HG03575 (cell line): ENCODE results near the gene ZNF774.
"Not testable (repeated sequence)": the region's sequence is repeated elsewhere in the genome, so short reads cannot be mapped to it uniquely, and the experiment has no call there.

Source experiments
- ATAC-seq: cut with Tn5 transposase; IDR thresholded peaks from one replicate; pipeline ENCODE4 v1.9.1; 2021; ENCODE audit not compliant: unreplicated experiment, insufficient number of reproducible peaks, low FRiP score; ENCODE audit errors: extremely low read depth

Gene ZNF774

DNA sequence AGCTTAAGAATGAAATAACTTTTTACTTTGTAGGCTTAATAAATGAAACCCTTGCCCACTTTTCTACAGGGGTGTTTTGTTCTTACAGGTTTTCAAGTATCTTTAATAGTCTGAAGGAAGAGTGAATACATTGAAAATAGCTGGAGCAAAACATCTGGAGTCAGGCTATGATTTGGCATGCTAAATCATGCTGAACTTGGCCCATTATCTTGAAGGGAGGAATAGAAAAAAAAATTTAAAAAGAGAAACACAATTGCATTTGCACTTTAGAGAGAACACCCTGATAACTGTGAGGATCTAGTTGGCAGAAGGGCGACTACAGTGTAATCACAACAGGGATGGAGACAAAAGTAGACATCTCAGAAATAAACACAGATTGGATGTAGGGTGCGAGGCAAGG, 34.1 kb downstream of the ZNF774 start:
- no peak for ATAC-seq

- ATAC-seq, result peak; percentile 71
These were observed 35.7 kb downstream of the ZNF774 start, which contains the start of gene IQGAP1 for GRCh38 chr15:90387534-90388461. TSS of gene IQGAP1 (plus strand) at chr15:90388242. CDS start at chr15:90388342, 100 bp downstream.

DNA sequence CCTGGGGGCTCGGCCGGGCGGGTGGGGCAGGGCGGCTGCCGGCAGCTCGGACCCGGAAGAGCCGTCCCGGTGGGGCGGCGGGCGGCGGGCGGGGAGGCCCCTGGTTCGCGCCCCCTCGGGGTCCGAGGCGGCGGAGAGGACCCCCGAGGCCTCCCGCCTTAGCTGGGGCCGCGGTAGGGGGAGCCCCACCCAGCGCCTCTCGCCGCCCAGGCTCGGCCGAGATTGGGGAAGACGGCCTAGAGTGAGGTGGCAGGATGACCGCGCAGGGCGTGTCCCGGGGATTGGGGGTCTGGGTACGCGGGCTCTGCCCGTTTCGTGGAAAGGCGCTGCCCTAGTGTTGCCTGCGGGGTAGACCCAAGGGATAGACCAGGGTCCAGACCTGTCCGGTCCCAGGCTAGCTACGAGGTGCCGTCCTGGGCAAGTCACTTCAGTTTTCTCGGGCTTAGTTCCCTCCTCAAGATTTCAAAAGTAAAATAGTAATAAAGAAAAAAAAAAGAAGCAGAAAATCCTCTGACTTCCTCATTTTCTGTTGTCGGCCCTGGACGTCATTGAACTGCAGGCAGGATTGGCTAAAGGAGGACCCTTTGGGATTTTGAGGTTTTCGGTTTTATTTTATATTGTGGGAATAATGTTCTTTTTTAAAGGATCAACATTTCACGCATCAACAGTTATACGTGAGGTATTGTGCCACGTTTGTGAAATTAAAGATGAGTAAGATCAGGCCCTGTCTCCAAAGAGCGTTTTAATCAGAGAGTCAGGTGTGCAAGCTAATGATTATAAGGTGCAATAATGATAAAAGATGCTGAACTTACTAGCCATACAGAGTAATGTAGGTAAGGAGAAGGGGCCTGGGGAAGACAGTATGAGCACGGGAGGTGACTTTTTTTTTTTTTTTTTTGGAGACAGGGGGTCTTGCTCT, 36.6 kb downstream of the ZNF774 start:
- no peak for ATAC-seq

- no peak for ATAC-seq
These were observed 37.4 kb downstream of the ZNF774 start for GRCh38 chr15:90389513-90389912.

DNA sequence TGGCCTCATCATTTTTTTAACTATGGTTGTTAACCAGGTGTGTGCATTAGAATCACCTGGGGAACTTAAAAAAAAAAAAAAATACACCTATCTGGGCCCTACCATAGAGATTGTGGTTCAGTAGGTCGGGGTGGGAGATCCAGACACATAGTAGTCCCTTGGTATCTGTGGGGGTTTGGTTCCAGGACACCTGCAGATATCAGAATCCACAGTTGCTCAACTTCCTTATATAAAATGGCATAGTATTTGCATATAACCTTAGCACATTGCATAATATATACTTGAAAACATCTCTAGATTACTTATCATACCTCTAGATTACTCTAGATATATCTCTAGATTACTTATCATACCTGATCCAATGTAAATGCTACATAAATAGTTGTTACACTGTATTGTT, 41.0 kb downstream of the ZNF774 start:
- no peak for ATAC-seq

DNA sequence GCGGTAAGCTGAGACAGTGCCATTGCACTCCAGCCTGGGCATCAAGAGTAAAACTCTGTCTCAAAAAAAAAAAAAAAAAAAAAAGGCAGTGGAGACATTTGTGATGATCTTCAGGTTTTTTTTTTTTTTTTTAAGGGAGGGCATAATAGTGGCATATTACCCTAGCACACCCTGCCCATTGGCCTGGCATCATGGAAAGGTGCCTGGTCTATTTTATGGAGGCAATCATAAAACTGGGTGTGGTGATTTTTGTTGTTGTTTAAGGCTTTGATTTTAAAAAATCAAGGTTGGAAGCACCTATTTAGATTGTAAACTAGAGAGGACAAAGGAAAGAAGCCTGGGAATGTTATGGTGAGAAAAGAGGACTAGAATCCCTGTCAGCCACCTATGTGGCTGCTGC, 42.0 kb downstream of the ZNF774 start:
- ATAC-seq, result no peak

DNA sequence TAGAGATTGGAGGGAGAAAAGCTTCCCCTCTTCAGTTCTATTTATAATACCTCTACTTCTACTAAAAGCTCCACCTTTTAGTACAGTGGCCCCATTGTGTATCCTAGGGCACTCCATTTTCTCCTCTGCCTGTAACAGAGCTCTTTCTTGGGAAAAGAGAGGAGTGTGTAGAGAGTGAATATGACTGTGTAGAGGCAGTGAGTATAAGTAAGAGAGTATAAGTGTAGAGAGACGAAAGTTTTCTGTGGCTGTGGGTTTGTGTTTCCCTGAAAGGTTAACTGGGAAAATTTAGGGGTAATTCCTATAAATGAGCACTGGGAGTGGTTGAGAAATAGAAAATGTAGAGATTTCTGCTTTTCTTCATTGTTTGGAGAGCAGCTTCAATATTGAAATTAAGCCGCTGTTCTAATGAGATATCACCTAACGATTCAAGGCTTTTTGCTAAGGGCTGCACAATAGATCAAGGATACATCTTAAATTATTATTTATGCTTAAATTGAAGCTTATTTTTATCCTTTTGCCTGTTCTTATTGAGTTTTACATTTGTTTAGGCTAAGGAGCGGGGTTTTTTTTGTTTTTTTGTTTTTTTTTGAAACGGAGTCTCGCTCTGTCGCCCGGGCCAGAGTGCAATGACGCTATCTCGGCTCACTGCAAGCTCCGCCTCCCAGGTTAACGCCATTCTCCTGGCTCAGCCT, 42.8 kb downstream of the ZNF774 start:
- ATAC-seq, result no peak

- no peak for ATAC-seq
These were observed 44.2 kb downstream of the ZNF774 start for GRCh38 chr15:90396321-90396720.

DNA sequence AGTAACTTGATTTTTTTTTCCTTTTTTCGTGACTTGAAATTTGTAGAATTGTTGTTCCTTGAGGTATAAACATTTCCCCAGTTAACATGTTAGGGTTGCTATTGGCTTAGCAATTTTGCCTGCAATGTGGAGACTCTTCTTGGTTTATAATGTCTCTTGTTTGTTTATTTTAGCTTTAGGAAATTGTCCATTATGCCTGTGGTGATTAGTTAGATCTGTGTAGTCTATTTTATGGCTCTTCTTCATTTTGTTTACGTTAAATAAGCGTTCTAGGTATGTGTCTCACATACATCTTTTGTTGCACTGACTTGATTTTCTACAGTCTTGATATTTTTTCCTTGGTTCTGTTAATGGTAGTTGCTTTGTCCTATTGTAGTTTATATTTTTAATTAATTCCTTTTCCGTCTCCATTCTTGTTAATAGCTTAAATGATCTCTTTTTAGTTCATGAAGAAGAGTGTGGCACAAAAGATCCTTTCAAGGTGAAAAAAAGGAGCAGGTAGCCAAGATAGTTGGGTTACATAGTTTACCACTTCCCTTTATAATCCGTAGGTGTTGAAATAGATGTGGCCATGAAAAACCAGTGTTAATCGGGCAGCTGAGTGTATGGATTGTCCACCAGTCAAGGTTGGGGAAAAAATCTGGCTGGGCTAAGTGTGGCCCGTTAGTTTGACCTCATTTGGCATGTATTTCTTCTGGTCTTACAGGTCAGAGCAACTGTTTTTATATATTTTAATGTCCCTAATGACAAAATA, 48.1 kb downstream of the ZNF774 start:
- no peak for ATAC-seq

DNA sequence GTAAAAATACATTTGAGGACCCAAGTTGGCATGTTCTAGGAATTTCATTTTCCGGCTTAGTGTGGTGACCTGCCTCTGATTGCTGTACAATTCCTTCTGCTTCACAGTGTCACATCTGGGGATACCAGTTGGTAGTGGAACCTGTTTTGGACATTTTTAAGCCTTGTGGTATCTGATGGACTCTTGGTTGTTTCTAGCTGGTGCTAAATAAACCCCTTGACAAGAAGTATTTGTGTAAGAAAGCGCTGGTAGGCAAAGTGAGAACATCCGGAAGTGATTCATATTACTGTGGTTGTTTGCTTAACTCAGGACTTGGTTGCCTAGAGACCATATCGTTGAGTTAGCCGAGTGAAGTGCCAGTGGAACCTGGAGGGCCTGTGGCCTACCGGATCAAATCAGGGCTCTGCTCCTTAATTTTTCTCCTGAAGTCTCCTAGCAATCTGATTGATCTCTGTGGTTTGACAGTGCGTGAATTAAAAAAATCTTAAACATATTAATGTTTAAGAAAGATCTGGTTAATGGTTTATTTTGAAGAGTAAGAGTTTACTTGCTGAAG, 48.8 kb downstream of the ZNF774 start:
- ATAC-seq, result peak; percentile 78

GRCh38 chr15:90401495-90401894, 49.4 kb downstream of the ZNF774 start:
- no peak for ATAC-seq

DNA sequence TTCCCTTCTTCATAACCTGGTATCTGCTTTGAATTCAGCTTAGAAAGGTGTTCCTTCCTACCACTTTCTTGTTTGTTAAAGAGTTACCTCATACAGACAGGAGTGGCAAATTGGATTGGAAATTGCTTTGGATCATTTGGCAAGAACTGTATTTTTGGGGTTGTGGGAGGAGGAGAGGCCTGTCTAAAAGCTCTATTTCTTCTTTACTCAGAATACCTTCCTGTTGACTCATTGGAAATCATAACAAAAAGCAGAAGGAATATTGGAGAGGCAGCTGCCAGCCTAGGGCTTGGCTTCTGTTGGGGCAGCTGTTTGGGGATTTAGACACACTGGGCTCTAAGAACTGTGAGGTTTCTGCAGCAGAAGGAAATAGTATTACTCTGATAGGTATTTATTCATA, 50.1 kb downstream of the ZNF774 start:
- no peak for ATAC-seq

DNA sequence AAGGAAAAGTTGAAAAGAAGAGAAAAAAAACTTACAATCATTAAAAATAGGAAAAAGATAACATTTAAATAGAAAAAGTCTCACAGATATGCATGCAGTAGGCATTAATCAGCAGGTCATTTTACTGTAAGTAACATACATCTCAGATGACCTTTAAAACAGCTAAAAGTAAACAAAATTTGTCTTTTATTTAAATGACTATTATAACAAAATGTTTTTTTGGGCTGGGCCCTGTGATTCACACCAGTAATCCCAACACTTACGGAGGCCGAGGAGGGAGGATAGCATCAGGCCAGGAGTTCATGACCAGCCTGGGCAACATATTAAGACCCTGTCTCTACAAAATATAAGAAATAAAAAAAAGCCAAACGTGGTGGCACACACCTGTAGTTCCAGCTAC, 50.7 kb downstream of the ZNF774 start:
- ATAC-seq, result no peak

GRCh38 chr15:90405055-90405607, 53.0 kb downstream of the ZNF774 start:
- no peak for ATAC-seq

DNA sequence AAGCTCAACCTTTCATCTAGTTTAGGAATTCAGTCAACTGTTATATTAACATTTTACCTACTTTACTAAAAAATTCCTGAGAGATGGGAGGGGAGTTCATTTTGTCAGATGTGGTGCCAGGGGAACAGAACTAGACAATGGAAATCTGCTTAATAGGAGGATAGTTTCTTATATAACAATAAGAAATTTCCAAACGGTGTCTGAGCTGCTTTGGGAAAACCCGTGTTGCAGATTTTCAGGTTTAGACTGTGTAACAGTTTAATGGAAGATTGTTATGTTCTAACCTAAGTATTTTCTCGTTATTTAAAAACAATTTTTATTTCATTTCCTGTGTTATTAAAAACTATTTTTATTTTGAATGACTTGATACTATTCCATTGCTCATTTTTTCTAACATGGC, 55.3 kb downstream of the ZNF774 start:
- ATAC-seq, result no peak

DNA sequence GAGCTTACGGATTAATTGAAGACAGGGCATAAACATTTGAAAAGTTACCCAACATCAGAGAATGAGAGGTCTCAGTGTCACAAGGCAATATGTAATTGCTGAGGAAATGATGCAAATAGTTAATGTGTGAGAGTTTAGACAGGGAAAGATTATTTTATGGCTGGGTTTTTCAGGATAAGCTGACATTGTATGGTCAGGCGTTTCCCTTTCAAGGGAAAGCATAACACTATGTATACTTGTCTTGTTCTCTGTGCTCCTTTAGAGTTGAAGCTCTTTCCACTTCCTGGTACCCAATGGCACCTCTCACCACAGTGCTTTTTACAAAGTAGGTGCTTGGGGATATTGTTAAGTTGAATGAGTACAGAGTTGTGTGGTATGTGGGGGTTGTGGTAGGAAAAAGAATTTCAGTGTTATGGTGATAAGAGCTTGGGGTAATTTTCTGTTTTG, 55.8 kb downstream of the ZNF774 start:
- ATAC-seq, result no peak

DNA sequence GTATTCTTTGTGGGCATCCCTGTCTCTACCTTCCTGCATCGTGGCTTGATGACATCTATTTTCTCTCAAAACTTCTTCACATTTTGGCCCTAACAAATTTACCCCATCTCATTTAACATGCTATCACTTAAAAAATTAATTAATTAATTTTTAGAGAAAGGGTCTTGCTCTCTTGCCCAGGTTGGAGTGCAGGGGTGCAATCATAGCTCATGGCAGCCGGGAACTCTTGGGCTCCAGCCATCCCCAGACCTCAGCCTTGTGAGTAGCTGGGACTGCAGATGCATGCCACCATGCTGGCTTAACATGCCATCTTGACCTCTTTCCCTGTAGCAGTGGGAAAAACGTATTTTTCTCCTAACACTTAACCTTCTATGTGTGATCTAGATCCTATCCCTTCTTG, 56.6 kb downstream of the ZNF774 start:
- ATAC-seq, result no peak

GRCh38 chr15:90409587-90409986, 57.5 kb downstream of the ZNF774 start:
- ATAC-seq, result not testable (repeated sequence)
